Loucy (cell line): ENCODE data around the gene SEMA4F.

Experiments
- H2AFZ ChIP-seq: fragments of 200-600 bp; sonication (generic); 2 replicates; pipeline ENCODE4 v1.6.0; 2016; ENCODE audit warnings: antibody characterized with exemption, mild to moderate bottlenecking, low read length, moderate library complexity
- H3F3A ChIP-seq: fragments of 200-600 bp; 2 replicates; pipeline ENCODE4 v1.6.0; 2016; ENCODE audit warnings: antibody characterized with exemption, low read depth, mild to moderate bottlenecking
- H3K27me3 ChIP-seq: fragments of 200-600 bp; sonication (generic); 2 replicates; pipeline ENCODE4 v1.6.1; 2014; ENCODE audit warnings: low read length, mild to moderate bottlenecking; ENCODE audit not compliant: insufficient read depth, poor library complexity, severe bottlenecking
- H3K36me3 ChIP-seq: fragments of 200-600 bp; sonication (generic); 2 replicates; pipeline ENCODE4 v1.6.1; 2016; ENCODE audit warnings: low read length; ENCODE audit not compliant: insufficient read depth
- H3K4me1 ChIP-seq: fragments of 200-600 bp; sonication (generic); 2 replicates; pipeline ENCODE4 v1.5.1; 2014; ENCODE audit warnings: low read length, mild to moderate bottlenecking; ENCODE audit not compliant: insufficient read depth, poor library complexity, severe bottlenecking
- H3K4me2 ChIP-seq: fragments of 200-600 bp; sonication (generic); 2 replicates; pipeline ENCODE4 v1.6.0; 2014; ENCODE audit warnings: antibody characterized with exemption, low read length, low read depth, mild to moderate bottlenecking; ENCODE audit not compliant: poor library complexity, severe bottlenecking
- H3K4me3 ChIP-seq: fragments of 200-600 bp; sonication (generic); 2 replicates; pipeline ENCODE4 v1.5.1; 2014; ENCODE audit warnings: low read length, mild to moderate bottlenecking, mixed read lengths; ENCODE audit not compliant: poor library complexity, severe bottlenecking
- H3K79me2 ChIP-seq: fragments of 200-600 bp; sonication (generic); 2 replicates; pipeline ENCODE4 v1.6.1; 2014; ENCODE audit warnings: low read length; ENCODE audit not compliant: insufficient read depth
- H3K9ac ChIP-seq: fragments of 200-600 bp; sonication (generic); 2 replicates; pipeline ENCODE4 v1.6.0; 2014; ENCODE audit warnings: mild to moderate bottlenecking, low read depth, low read length, moderate library complexity; ENCODE audit not compliant: poor library complexity, severe bottlenecking
- H3K9me2 ChIP-seq: fragments of 200-600 bp; sonication (generic); replicated peaks from 2 replicates; pipeline ENCODE4 v1.6.1; 2016; ENCODE audit warnings: low read depth, low read length, mixed read lengths
- H3K9me3 ChIP-seq: fragments of 200-600 bp; sonication (generic); 2 replicates; pipeline ENCODE4 v1.6.1; 2014; ENCODE audit warnings: mild to moderate bottlenecking, antibody characterized with exemption, low read length, low read depth; ENCODE audit not compliant: insufficient read depth
- H4K20me1 ChIP-seq: fragments of 200-600 bp; sonication (generic); 2 replicates; pipeline ENCODE4 v1.6.0; 2014; ENCODE audit warnings: antibody characterized with exemption, low read length, mild to moderate bottlenecking; ENCODE audit not compliant: insufficient read depth, poor library complexity, severe bottlenecking
- EZH2phosphoT487 ChIP-seq: fragments of 200-600 bp; IDR thresholded peaks from 2 replicates; pipeline ENCODE4 v1.6.1; 2018; ENCODE audit warnings: antibody characterized with exemption, mild to moderate bottlenecking, moderate library complexity, borderline replicate concordance
- TF ChIP-seq, protein P1 (sequence below): fragments of 200-600 bp; sonication (generic); conservative IDR thresholded peaks from 2 replicates; pipeline ENCODE4 v1.5.1; 2014; ENCODE audit warnings: mild to moderate bottlenecking, antibody characterized with exemption, low read length

SEMA4F gene

GRCh38 chr2:74693213-74693612 is 39.2 kb downstream of the SEMA4F start:
- H3K9ac ChIP-seq: no peak overlapping the region
- no peaks in the 10 kb centered on the region for H3K36me3 ChIP-seq
- H3K27me3 ChIP-seq: no peaks in the 10 kb centered on the region
- no peaks in the 10 kb centered on the region for H3K4me1 ChIP-seq
- no peaks in the 10 kb centered on the region for H3F3A ChIP-seq
- no peaks in the 10 kb centered on the region for H4K20me1 ChIP-seq
- H3K79me2 ChIP-seq: no peaks in the 10 kb centered on the region
- no peak overlapping the region for H2AFZ ChIP-seq
- no peaks in the 10 kb centered on the region for H3K9me3 ChIP-seq
- TF ChIP-seq, protein P1, sequence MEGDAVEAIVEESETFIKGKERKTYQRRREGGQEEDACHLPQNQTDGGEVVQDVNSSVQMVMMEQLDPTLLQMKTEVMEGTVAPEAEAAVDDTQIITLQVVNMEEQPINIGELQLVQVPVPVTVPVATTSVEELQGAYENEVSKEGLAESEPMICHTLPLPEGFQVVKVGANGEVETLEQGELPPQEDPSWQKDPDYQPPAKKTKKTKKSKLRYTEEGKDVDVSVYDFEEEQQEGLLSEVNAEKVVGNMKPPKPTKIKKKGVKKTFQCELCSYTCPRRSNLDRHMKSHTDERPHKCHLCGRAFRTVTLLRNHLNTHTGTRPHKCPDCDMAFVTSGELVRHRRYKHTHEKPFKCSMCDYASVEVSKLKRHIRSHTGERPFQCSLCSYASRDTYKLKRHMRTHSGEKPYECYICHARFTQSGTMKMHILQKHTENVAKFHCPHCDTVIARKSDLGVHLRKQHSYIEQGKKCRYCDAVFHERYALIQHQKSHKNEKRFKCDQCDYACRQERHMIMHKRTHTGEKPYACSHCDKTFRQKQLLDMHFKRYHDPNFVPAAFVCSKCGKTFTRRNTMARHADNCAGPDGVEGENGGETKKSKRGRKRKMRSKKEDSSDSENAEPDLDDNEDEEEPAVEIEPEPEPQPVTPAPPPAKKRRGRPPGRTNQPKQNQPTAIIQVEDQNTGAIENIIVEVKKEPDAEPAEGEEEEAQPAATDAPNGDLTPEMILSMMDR: no peak
- TF ChIP-seq EZH2phosphoT487: no peak
- H3K9me2 ChIP-seq: no peaks in the 10 kb centered on the region
- no peak overlapping the region for H3K4me3 ChIP-seq
- no peak overlapping the region for H3K4me2 ChIP-seq

GRCh38 chr2:74693668-74694067 is 39.6 kb downstream of the SEMA4F start:
- no peak overlapping the region for H3K4me3 ChIP-seq
- H3K9me3 ChIP-seq: no peaks in the 10 kb centered on the region
- H3K27me3 ChIP-seq: no peaks in the 10 kb centered on the region
- H3K36me3 ChIP-seq: no peaks in the 10 kb centered on the region
- H3K4me2 ChIP-seq: no peak overlapping the region
- H3F3A ChIP-seq: no peaks in the 10 kb centered on the region
- H3K4me1 ChIP-seq: no peaks in the 10 kb centered on the region
- H3K9me2 ChIP-seq: no peaks in the 10 kb centered on the region
- no peaks in the 10 kb centered on the region for H4K20me1 ChIP-seq
- 0 out of 2 replicates have a peak overlapping the region, but pooled peaks have one; percentile 13 for H2AFZ ChIP-seq
- no peak for TF ChIP-seq EZH2phosphoT487
- TF ChIP-seq, protein P1: no peak
- no peak overlapping the region for H3K9ac ChIP-seq
- no peaks in the 10 kb centered on the region for H3K79me2 ChIP-seq

GRCh38 chr2:74694281-74694680 is 40.2 kb downstream of the SEMA4F start:
- no peaks in the 10 kb centered on the region for H3K79me2 ChIP-seq
- H2AFZ ChIP-seq: peak overlapping the region; percentile 13; the same call in 1 of the 2 replicates
- H3K4me2 ChIP-seq: no peak overlapping the region
- TF ChIP-seq, protein P1: no peak
- no peak for TF ChIP-seq EZH2phosphoT487
- no peaks in the 10 kb centered on the region for H4K20me1 ChIP-seq
- H3K36me3 ChIP-seq: no peaks in the 10 kb centered on the region
- no peaks in the 10 kb centered on the region for H3F3A ChIP-seq
- H3K4me3 ChIP-seq: no peak overlapping the region
- no peaks in the 10 kb centered on the region for H3K27me3 ChIP-seq
- no peaks in the 10 kb centered on the region for H3K4me1 ChIP-seq
- no peaks in the 10 kb centered on the region for H3K9me3 ChIP-seq
- no peak overlapping the region for H3K9ac ChIP-seq
- no peaks in the 10 kb centered on the region for H3K9me2 ChIP-seq
